Activated CD4-positive, alpha-beta T cell treated with anti-CD3 and anti-CD28 coated beads for 1 hour (primary cell): ENCODE data around the gene ARHGAP8.
"Not testable (repeated sequence)": the region's sequence is repeated elsewhere in the genome, so short reads cannot be mapped to it uniquely, and the experiment has no call there.

ENCODE experiments used
- DNase-seq: peaks from one replicate; pipeline ENCODE4 v3.0.0-alpha.2; 2020

The ARHGAP8 gene

DNA sequence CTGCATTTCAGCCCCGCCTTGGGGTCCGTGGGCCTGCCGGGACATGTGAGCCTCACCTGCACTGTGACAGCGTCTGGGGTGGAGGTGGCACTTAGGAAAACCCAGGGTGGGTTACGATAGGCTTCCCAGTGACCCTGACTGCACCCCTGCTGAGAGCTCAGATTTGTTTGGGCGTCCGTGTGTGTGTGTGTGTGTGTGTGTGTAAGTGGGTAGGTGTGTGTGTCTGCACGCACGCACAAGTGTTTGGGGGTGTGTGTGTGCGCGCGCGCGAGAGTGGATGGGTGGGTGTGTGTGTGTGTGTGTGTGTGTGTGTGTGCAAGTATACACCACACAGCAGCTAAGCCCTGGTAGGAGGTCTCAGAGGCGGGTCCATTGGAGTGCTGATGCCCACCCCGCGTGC lies 12.1 kb upstream of the ARHGAP8 start:
- DNase-seq: no peak

GRCh38 chr22:44741929-44742328 lies 10.4 kb upstream of the ARHGAP8 start:
- DNase-seq: no peak

GRCh38 chr22:44743247-44743646 lies 9.1 kb upstream of the ARHGAP8 start:
- no peak for DNase-seq

- no peak for DNase-seq
Observed at GRCh38 chr22:44743804-44744211, 8.6 kb upstream of the ARHGAP8 start.

GRCh38 chr22:44745853-44746789 lies 6.3 kb upstream of the ARHGAP8 start:
- DNase-seq: no peak

DNA sequence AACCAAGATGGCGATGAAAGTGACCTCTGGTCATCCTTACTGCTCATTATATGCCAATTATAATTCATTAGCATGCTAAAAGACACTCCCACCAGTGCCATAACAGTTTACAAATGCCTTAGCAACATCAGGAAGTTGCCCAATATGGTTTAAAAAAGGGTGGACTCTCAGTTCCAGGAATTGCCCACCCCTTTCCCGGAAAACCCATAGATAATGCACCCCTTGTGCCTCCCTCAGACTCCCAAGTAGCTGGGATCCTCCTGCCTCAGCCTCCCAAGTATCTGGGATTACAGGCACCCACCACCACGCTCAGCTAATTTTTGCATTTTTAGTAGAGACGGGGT lies 4.6 kb upstream of the ARHGAP8 start:
- not testable (repeated sequence) for DNase-seq

- DNase-seq: no peak
Observed at GRCh38 chr22:44748524-44748923, 3.9 kb upstream of the ARHGAP8 start.

- DNase-seq: no peak
Observed at GRCh38 chr22:44750481-44750880, 1.9 kb upstream of the ARHGAP8 start.

GRCh38 chr22:44753189-44754042 lies 1.0 kb downstream of the ARHGAP8 start:
- DNase-seq: no peak

- no peak for DNase-seq
Observed at GRCh38 chr22:44754998-44755397, 2.6 kb downstream of the ARHGAP8 start.

GRCh38 chr22:44755417-44755816 lies 3.0 kb downstream of the ARHGAP8 start:
- no peak for DNase-seq

GRCh38 chr22:44755956-44756361 lies 3.6 kb downstream of the ARHGAP8 start:
- no peak for DNase-seq

DNA sequence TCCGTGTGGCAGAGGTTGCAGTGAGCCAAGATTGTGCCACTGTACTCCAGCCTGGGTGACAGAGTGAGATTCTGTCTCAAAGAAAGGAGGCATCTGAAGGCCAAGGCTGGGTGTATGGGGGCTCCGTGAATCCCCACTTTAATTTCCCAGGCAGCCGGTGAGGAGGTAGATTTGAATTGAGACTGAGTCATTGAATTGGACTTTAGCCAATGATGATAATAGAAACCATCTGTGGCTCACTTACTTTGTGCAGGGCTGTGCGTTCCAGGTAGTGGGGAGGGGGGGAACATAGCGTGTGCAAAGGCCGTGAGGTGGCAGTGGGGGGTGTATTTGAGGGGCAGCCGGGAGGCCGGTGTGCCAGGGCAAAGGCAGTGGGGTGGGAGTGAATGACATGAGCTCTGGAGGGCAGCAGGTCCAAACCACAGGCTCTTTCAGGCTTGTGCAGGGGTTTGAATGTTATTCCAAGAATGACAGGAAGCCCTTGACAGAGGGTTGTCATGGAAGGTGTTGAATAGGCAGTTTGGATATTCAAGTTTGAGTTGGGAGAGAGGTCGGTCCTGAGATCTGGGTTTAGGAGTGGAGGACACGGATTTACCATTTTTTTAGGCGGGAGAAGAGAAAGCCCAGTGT lies 6.1 kb downstream of the ARHGAP8 start:
- no peak for DNase-seq

- DNase-seq: no peak
Observed at GRCh38 chr22:44759001-44759400, 6.6 kb downstream of the ARHGAP8 start.

DNA sequence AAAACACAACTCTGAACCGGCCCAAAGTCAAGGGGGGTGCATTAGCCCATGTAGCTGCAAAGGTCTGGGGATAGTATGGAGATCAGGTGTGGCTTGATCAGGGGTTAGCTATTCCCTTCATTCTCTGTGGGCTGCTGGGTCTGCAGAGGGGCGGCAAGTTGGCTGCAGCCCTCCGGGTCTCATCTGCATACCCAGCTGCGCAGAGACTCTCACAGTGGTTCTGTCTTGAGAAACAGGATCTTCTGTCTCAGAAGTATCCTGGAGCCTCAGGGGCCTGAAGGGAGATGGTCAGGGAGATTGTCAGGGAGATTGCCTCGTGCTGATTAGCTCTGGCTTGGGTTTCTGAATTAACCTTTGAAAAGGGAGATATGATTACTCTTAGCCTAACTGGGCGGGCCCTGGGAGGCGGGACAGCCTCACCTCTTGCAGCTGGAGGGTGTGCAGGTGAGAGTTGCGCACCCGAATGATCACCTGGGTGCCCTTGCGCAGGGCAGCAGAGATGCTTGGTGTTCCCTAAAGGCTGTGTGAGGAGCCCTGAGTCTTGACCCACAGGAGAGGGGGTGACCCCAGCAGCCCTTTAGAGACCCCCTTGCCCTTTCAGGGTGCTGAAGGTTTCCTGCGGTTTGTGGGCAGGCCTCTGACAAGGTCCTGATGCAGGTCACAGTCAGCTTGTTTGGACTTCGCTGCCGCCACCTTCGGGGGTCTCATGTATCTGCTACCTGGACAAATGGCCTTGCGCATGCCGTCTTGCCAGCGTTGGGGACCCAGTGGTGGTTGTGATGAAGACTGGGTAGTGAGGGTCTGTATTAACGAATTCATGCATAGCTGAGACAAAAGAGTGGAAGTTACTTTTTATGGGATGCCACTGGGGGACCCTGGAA lies 7.3 kb downstream of the ARHGAP8 start:
- DNase-seq: no peak

GRCh38 chr22:44760476-44760875 lies 8.1 kb downstream of the ARHGAP8 start:
- DNase-seq: no peak

- DNase-seq: no peak
Observed at GRCh38 chr22:44761025-44761424, 8.7 kb downstream of the ARHGAP8 start.

DNA sequence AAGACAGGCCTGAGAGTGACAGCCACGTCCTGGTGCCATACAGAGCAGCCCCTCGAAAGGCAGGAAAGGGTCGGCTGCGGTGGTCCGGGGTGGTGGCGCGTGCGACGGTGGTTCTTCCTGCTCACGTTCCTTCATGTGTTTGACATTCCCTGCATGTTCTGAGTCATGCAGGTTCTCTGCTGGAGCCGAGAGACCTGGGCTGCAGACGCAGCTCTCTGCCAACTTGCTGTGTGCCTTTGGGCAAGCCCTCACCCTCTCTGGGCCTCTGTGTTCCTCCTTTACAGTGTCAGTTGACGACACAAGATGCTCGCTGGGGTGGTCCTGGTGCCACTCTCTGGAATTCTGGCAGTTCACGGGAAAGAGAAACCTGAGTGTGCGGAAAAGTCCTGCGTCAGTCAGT lies 12.0 kb downstream of the ARHGAP8 start:
- no peak for DNase-seq

DNA sequence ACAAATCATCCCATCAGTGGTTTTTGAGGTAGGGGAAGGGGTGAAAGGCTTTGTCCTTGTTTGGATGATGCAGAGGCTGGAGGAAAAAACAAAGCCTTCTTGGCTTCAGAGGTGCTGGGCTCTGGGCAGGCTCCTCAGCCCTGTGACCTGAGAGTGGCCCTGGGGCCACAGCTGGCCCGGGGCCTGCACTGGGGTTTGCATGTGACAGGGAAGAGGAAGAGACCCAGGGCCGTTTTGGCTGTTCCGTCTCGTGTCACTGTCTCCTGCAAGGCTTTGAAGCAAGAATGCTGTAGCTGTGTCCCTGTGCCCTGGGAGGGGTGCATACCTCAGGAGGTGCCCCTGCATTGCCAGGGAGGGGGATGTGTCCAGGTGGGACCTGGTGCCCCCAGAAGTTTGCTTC lies 12.6 kb downstream of the ARHGAP8 start:
- no peak for DNase-seq

- no peak for DNase-seq
Observed at GRCh38 chr22:44765571-44766285, 13.4 kb downstream of the ARHGAP8 start.

DNA sequence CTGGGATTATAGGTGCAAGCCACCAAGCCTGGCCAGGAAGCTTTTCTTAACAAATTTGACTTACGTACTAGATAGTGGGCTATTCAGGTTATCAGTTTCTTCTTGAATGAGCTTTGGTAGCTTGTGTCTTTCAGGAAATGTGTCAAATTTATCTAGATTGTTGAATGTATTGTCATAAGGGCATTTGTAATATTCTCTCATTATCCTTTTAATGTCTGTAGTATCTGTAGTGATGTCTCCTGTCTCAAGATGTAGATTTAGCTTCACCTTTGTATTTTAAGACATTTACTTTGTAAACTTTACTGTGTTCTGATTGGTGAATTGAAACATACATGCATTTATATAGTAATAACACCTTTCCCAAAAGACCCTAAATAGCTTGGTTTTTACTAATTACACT lies 20.7 kb downstream of the ARHGAP8 start:
- no peak for DNase-seq

- DNase-seq: no peak
Observed at GRCh38 chr22:44775862-44776261, 23.5 kb downstream of the ARHGAP8 start.
